Kidney tubule cell (primary cell): ENCODE data around the gene PDHA1.

Experiments
- DNase-seq: peaks from one replicate; pipeline ENCODE4 v3.0.0-alpha.2; 2018; ENCODE audit warnings: low spot score

PDHA1 gene

GRCh38 chrX:19343535-19344408 lies at the start of gene PDHA1:
TSS of gene PDHA1 (plus strand) at chrX:19343927. CDS start at chrX:19344038, 111 bp downstream.
- DNase-seq, result peak; percentile 92

GRCh38 chrX:19303256-19303880 lies 40.4 kb upstream of the PDHA1 start:
- DNase-seq, result peak; percentile 22

GRCh38 chrX:19326567-19326966 lies 17.2 kb upstream of the PDHA1 start:
- no peak for DNase-seq

- no peak for DNase-seq
These were observed 11.9 kb upstream of the PDHA1 start for GRCh38 chrX:19331831-19332230.

GRCh38 chrX:19332983-19333382 lies 10.7 kb upstream of the PDHA1 start:
- DNase-seq, result no peak

GRCh38 chrX:19334945-19335626 lies 8.6 kb upstream of the PDHA1 start:
- DNase-seq, result peak; percentile 60

- DNase-seq, result peak; percentile 14
These were observed 1.3 kb upstream of the PDHA1 start for GRCh38 chrX:19342331-19342906.

GRCh38 chrX:19343085-19343534 lies 617 bp upstream of the PDHA1 start:
- DNase-seq, result no peak

GRCh38 chrX:19344661-19345060 lies 934 bp downstream of the PDHA1 start:
- DNase-seq, result peak; percentile 13

GRCh38 chrX:19347916-19348315 lies 4.2 kb downstream of the PDHA1 start:
- DNase-seq, result no peak

GRCh38 chrX:19349264-19349663 lies 5.5 kb downstream of the PDHA1 start:
- no peak for DNase-seq

- DNase-seq, result no peak
These were observed 7.2 kb downstream of the PDHA1 start for GRCh38 chrX:19350941-19351384.

GRCh38 chrX:19354625-19355024 lies 10.9 kb downstream of the PDHA1 start:
- DNase-seq, result no peak

- DNase-seq, result no peak
These were observed 14.8 kb downstream of the PDHA1 start for GRCh38 chrX:19358521-19358920.

- no peak for DNase-seq
These were observed 17.2 kb downstream of the PDHA1 start for GRCh38 chrX:19360903-19361302.

GRCh38 chrX:19361701-19362100 lies 18.0 kb downstream of the PDHA1 start:
- peak; percentile 30 for DNase-seq

- DNase-seq, result no peak
These were observed 24.8 kb downstream of the PDHA1 start for GRCh38 chrX:19368576-19368975.

- no peak for DNase-seq
These were observed 26.3 kb downstream of the PDHA1 start for GRCh38 chrX:19370061-19370460.

GRCh38 chrX:19372170-19372546 lies 28.4 kb downstream of the PDHA1 start:
- DNase-seq, result peak; percentile 66

GRCh38 chrX:19372547-19373331 lies 29.0 kb downstream of the PDHA1 start:
- DNase-seq, result no peak

GRCh38 chrX:19373351-19373891 lies 29.7 kb downstream of the PDHA1 start:
- DNase-seq, result no peak
